ENCODE measurements around the gene LRCH1. TPM values are rescaled to one million over a fixed set of nuclear protein-coding genes. Genes with fewer than 3 reads are reported as not detected.
A peak's percentile ranks its signal among the peaks of the same experiment; 100 is the strongest.
"Not testable (repeated sequence)": the region's sequence is repeated elsewhere in the genome, so short reads cannot be mapped to it uniquely, and the experiment has no call there.

The LRCH1 gene
- polyA plus RNA-seq, 1 donor = 16.3 TPM

DNA sequence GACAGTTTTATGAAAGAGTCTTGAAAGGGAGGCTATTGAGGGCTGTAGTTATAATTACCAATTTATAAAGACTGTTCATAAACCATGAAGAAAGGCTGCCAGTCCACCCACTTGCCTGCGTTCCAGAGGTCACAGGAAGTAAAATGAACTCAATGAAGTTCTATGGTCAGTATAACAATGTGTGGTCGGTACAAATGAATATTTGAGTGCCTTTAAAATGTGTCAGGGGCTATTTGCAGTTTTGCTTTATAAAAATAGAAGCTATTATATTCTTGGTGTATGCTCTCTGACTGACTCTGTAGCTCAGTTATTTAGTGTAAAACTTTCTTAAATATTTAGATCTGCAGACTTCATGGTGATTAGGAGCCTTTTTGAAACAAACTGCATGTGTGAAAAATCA, 197.0 kb downstream of the LRCH1 start:
- WGBS (ENCODE audit: insufficient coverage, low lambda C conversion rate) = no CpG with 5 or more reads among the region's 2 CpGs
- no peak for DNase-seq
- H3K9me3 ChIP-seq (ENCODE audit: control insufficient read depth, low read depth, low read length) = peaks cover 2% of the 10 kb centered on the region

DNA sequence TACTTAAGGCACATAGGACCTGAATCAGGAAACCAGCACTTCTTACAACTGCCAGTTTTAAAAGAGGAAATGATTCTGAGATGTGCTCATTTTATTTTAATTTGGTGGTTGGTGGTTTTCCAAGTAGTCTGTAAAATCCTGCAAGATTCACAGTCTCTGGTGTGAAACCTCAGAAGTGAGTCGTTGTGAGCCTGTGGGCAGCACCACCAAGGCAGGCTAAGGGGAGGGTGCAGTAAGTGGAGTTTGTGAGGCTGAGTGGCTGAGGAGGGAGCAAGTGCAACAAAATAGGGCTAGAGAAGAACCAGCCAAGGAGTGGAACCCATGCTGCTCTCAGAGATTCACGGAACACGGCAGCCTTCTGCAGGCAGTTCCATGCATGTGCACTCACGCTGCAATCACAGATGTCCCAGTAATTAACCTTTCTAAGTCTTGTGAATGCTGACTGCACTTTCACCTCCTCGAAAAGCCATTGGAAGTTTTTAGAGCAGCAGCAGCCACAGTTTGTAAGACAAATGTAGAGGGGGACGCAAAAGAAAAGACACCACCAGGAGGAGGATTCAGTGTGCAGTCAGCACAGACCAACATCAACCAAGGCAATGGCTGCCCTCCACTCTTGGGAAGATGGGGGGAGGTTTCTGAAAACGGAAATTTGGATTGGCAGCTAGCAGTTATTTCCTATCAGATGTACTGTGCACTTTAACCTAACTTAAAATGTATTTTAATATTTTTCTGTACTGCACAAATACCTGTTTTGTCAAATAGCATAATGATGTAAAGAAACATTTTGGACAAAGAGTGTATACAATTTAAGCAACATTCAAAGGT, 199.1 kb downstream of the LRCH1 start:
- Histone ChIP-seq H3K4me1 (ENCODE audit: control insufficient read depth, insufficient read depth, low read length) (no peaks in the 10 kb centered on the region), H3K36me3 (ENCODE audit: control insufficient read depth, insufficient read depth, low read length) (peaks cover 23% of the 10 kb centered on the region), H3K9me3 (ENCODE audit: control insufficient read depth, low read depth, low read length) (no peaks in the 10 kb centered on the region), H3K27ac (ENCODE audit: low read length) (no peak overlapping the region), H3K4me3 (ENCODE audit: low read length) (no peak overlapping the region), H3K27me3 (ENCODE audit: control insufficient read depth, insufficient read depth, low read length) (no peaks in the 10 kb centered on the region)
- WGBS (ENCODE audit: insufficient coverage, low lambda C conversion rate) = no CpG with 5 or more reads among the region's 7 CpGs
- DNase-seq = no peak

More for the DNA sequence above, 197.0 kb downstream of the LRCH1 start:
- Histone ChIP-seq H3K4me1 (ENCODE audit: control insufficient read depth, insufficient read depth, low read length) (no peaks in the 10 kb centered on the region), H3K27me3 (ENCODE audit: control insufficient read depth, insufficient read depth, low read length) (no peaks in the 10 kb centered on the region), H3K4me3 (ENCODE audit: low read length) (no peak overlapping the region), H3K36me3 (ENCODE audit: control insufficient read depth, insufficient read depth, low read length) (peaks cover 32% of the 10 kb centered on the region), H3K27ac (ENCODE audit: low read length) (no peak overlapping the region)

DNA sequence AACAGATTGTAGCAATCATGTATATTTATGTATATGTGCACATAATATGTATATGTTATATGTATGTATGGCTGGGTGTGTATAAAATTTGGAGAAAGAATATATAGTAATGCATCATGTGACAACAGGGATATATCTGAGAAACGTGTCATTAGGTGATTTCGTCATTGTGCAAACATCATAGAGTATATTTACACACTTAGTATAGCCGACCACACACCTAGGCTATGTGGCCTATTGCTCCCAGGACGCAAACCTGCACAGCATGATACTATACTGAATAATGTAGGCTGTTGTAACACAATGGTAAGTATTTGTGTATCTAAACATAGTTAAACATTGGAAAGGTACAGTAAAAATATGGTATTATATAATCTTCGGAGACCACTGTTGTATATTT, 200.2 kb downstream of the LRCH1 start:
- no peak overlapping the region for H3K27ac ChIP-seq (ENCODE audit: low read length)
- no peak overlapping the region for H3K4me3 ChIP-seq (ENCODE audit: low read length)
- peaks cover 20% of the 10 kb centered on the region for H3K36me3 ChIP-seq (ENCODE audit: control insufficient read depth, insufficient read depth, low read length)
- H3K27me3 ChIP-seq (ENCODE audit: control insufficient read depth, insufficient read depth, low read length) = no peaks in the 10 kb centered on the region
- no peaks in the 10 kb centered on the region for H3K9me3 ChIP-seq (ENCODE audit: control insufficient read depth, low read depth, low read length)
- peak; percentile 14 to 41 for DNase-seq
- no peaks in the 10 kb centered on the region for H3K4me1 ChIP-seq (ENCODE audit: control insufficient read depth, insufficient read depth, low read length)
- WGBS (ENCODE audit: insufficient coverage, low lambda C conversion rate) = 50% methylated on average over 2 of the region's 5 CpGs

DNA sequence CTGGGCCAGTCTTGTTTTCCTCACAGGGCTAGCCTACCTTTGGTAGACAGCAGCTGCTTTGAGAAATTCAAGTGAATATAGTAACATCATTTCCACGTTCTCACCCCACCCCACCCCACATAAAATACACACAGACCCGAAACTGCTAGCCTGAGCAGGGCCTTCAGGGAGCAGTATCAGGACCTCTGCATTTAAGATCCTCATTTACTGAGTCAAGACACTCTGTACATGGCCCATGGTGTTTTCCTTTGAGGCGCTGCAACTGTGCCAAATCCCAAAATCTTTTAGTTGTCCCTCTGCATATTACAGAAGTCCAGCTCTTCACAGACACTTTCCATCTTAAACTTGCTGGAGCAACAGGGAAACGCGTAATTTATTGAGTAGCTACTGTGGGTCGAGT, 200.9 kb downstream of the LRCH1 start:
- no peaks in the 10 kb centered on the region for H3K27me3 ChIP-seq (ENCODE audit: control insufficient read depth, insufficient read depth, low read length)
- no peak overlapping the region for H3K27ac ChIP-seq (ENCODE audit: low read length)
- no peak for DNase-seq
- H3K4me3 ChIP-seq (ENCODE audit: low read length) = no peak overlapping the region
- no peaks in the 10 kb centered on the region for H3K9me3 ChIP-seq (ENCODE audit: control insufficient read depth, low read depth, low read length)
- WGBS (ENCODE audit: insufficient coverage, low lambda C conversion rate) = no CpG with 5 or more reads among the region's 6 CpGs
- no peaks in the 10 kb centered on the region for H3K4me1 ChIP-seq (ENCODE audit: control insufficient read depth, insufficient read depth, low read length)
- peaks cover 15% of the 10 kb centered on the region for H3K36me3 ChIP-seq (ENCODE audit: control insufficient read depth, insufficient read depth, low read length)

DNA sequence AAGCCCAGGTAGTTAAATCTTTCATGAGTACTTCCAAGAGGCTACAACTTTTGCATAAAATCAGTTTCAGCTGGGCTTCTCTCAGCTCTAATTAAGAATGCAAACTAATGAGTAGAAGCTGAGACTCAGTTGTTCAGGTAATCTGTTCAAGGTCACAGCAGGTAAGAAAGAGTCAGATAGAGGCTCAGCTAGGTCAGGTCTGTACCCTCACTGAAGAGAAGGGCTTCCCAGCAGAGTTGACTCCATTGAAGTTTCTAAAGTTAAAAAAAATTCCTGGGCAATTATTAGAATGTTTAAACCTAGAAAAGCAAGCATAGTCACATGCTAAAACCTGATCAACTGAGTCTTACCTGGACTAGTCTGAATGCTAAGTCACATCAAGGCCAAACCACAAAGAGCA, 201.8 kb downstream of the LRCH1 start:
- DNase-seq = no peak
- H3K27ac ChIP-seq (ENCODE audit: low read length) = no peak overlapping the region
- H3K4me3 ChIP-seq (ENCODE audit: low read length) = no peak overlapping the region
- no peaks in the 10 kb centered on the region for H3K27me3 ChIP-seq (ENCODE audit: control insufficient read depth, insufficient read depth, low read length)
- no peaks in the 10 kb centered on the region for H3K4me1 ChIP-seq (ENCODE audit: control insufficient read depth, insufficient read depth, low read length)
- peaks cover 13% of the 10 kb centered on the region for H3K36me3 ChIP-seq (ENCODE audit: control insufficient read depth, insufficient read depth, low read length)
- no peaks in the 10 kb centered on the region for H3K9me3 ChIP-seq (ENCODE audit: control insufficient read depth, low read depth, low read length)

DNA sequence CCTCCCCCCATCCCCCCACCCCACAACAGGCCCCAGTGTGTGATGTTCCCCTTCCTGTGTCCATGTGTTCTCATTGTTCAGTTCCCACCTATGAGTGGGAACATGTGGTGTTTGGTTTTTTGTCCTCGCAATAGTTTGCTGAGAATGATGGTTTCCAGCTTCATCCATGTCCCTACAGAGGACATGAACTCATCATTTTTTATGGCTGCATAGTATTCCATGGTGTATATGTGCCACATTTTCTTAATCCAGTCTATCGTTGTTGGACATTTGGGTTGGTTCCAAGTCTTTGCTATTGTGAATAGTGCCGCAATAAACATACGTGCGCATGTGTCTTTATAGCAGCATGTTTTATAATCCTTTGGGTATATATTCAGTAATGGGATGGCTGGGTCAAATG, 202.5 kb downstream of the LRCH1 start:
- not testable (repeated sequence) for H3K4me1 ChIP-seq (ENCODE audit: control insufficient read depth, insufficient read depth, low read length); H3K27ac ChIP-seq (ENCODE audit: low read length); H3K9me3 ChIP-seq (ENCODE audit: control insufficient read depth, low read depth, low read length); DNase-seq; H3K4me3 ChIP-seq (ENCODE audit: low read length); H3K27me3 ChIP-seq (ENCODE audit: control insufficient read depth, insufficient read depth, low read length)
- no CpG with 5 or more reads among the region's 5 CpGs for WGBS (ENCODE audit: insufficient coverage, low lambda C conversion rate)
- peaks cover 12% of the 10 kb centered on the region for H3K36me3 ChIP-seq (ENCODE audit: control insufficient read depth, insufficient read depth, low read length)

DNA sequence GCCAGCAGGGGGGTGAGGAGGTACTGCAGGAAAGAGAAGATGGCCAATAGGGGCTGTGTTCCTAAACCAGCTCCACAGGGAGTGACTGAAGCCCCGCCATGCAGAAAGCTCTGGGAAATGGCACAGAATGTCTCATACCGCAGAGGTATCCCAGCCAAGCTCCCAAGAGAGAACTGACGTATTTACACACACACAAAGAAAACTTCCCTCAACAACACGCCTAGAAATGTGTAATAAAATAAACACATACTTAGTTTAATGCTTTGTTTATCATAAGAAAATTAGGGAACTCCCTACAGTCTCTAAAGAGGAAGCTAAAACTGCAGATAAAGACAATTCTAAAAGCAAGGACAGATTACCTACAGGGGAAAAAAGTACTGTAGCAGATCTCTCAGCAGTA, 204.0 kb downstream of the LRCH1 start:
- H3K36me3 ChIP-seq (ENCODE audit: control insufficient read depth, insufficient read depth, low read length) = peaks cover 2% of the 10 kb centered on the region
- H3K27ac ChIP-seq (ENCODE audit: low read length) = no peak overlapping the region
- DNase-seq = no peak
- no peak overlapping the region for H3K4me3 ChIP-seq (ENCODE audit: low read length)
- H3K4me1 ChIP-seq (ENCODE audit: control insufficient read depth, insufficient read depth, low read length) = no peaks in the 10 kb centered on the region
- H3K27me3 ChIP-seq (ENCODE audit: control insufficient read depth, insufficient read depth, low read length) = no peaks in the 10 kb centered on the region
- no peaks in the 10 kb centered on the region for H3K9me3 ChIP-seq (ENCODE audit: control insufficient read depth, low read depth, low read length)
- WGBS (ENCODE audit: insufficient coverage, low lambda C conversion rate) = 38% methylated on average over 1 of the region's 4 CpGs

DNA sequence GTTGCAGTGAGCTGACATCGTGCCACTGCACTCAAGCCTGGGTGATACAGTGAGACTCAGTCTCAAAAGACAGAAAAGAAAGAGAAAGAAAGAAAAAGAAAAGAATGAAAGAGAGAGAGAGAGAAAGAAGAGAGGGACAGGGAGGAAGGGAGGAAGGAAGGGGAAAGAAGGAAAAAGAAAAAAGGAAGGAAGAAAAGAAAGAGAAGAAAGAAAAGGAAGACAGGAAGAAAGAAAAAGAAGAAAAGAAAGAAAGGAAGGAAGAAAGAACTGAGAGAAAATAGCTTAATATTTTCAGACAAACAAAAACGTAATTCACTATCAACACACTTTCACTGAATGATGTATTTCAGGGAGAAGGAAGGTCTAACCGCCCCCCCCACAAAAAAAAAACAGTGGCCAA, 204.7 kb downstream of the LRCH1 start:
- 73% methylated on average over 3 of the region's 3 CpGs for WGBS (ENCODE audit: insufficient coverage, low lambda C conversion rate)
- H3K27ac ChIP-seq (ENCODE audit: low read length) = no peak overlapping the region
- no peaks in the 10 kb centered on the region for H3K4me1 ChIP-seq (ENCODE audit: control insufficient read depth, insufficient read depth, low read length)
- H3K9me3 ChIP-seq (ENCODE audit: control insufficient read depth, low read depth, low read length) = no peaks in the 10 kb centered on the region
- H3K27me3 ChIP-seq (ENCODE audit: control insufficient read depth, insufficient read depth, low read length) = no peaks in the 10 kb centered on the region
- no peak overlapping the region for H3K4me3 ChIP-seq (ENCODE audit: low read length)
- H3K36me3 ChIP-seq (ENCODE audit: control insufficient read depth, insufficient read depth, low read length) = no peaks in the 10 kb centered on the region
- no peak for DNase-seq

DNA sequence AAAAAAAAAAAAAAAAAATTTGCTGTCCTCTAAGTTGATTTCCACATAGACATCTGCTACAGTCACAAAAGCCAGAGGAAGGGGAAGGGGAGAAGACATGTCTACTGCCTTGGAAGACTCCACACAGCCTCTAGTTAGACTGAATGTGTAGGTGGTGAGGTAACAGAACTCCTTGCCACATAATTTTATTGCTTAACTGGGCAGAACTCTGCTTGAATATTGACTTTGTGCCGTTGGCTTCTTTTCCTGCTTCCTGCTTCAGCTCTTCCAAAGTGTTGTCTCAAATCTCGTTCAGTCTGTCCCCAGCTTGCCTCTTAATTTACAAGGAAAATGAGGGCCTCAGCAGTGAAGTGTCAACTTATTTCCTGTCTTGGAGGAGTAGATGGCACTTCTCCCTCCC, 206.9 kb downstream of the LRCH1 start:
- Histone ChIP-seq H3K9me3 (ENCODE audit: control insufficient read depth, low read depth, low read length) (no peaks in the 10 kb centered on the region), H3K27ac (ENCODE audit: low read length) (no peak overlapping the region), H3K27me3 (ENCODE audit: control insufficient read depth, insufficient read depth, low read length) (no peaks in the 10 kb centered on the region), H3K4me3 (ENCODE audit: low read length) (no peak overlapping the region), H3K36me3 (ENCODE audit: control insufficient read depth, insufficient read depth, low read length) (no peaks in the 10 kb centered on the region), H3K4me1 (ENCODE audit: control insufficient read depth, insufficient read depth, low read length) (no peaks in the 10 kb centered on the region)
- peak; percentile 5 to 33 for DNase-seq
- whole genome bisulfite sequencing (ENCODE audit: insufficient coverage, low lambda C conversion rate) = no CpG with 5 or more reads among the region's 2 CpGs

DNA sequence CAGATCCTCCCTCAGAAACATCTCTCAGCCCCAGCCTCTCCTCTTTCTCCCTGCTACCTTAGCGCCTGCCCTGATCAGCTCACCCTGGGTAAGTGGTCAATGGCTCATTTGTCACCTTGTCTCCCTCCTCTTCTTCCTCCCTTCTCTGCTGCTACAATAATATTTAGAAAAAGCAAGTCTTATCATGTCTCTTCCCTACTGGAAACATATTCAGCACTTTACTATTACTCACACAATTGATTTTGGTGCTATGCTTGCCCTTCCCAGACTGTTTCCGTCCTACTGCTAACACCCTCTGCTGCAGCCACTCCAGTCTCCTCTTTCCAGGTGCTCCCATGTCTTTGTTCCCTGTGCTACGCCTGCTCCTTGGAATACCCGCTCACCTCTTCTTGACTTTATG, 208.2 kb downstream of the LRCH1 start:
- Histone ChIP-seq H3K27me3 (ENCODE audit: control insufficient read depth, insufficient read depth, low read length) (no peaks in the 10 kb centered on the region), H3K4me3 (ENCODE audit: low read length) (no peak overlapping the region), H3K36me3 (ENCODE audit: control insufficient read depth, insufficient read depth, low read length) (no peaks in the 10 kb centered on the region), H3K9me3 (ENCODE audit: control insufficient read depth, low read depth, low read length) (no peaks in the 10 kb centered on the region), H3K4me1 (ENCODE audit: control insufficient read depth, insufficient read depth, low read length) (no peaks in the 10 kb centered on the region), H3K27ac (ENCODE audit: low read length) (no peak overlapping the region)
- DNase-seq = no peak
- no CpG with 5 or more reads among the region's 4 CpGs for WGBS (ENCODE audit: insufficient coverage, low lambda C conversion rate)

DNA sequence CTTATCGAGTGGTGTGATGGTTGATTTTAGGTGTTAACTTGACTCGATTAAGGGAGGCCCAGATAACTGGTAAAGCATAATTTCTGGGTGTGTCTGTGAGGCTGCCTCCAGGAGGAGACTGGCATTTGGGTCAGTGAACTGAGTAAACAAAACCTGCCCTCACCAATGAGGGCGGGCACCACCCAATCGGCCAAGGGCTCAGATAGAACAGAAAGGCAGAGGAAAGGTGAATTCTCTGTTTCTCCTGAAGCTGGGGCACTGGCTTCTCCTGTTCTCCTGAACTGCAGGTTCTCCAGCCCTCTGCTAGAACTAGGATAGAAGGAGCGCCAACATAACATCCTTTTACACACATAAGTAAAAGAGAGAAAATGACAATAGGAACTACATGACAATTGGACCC, 208.9 kb downstream of the LRCH1 start:
- no peaks in the 10 kb centered on the region for H3K9me3 ChIP-seq (ENCODE audit: control insufficient read depth, low read depth, low read length)
- DNase-seq = no peak
- H3K4me1 ChIP-seq (ENCODE audit: control insufficient read depth, insufficient read depth, low read length) = no peaks in the 10 kb centered on the region
- no peak overlapping the region for H3K27ac ChIP-seq (ENCODE audit: low read length)
- no peaks in the 10 kb centered on the region for H3K27me3 ChIP-seq (ENCODE audit: control insufficient read depth, insufficient read depth, low read length)
- no peak overlapping the region for H3K4me3 ChIP-seq (ENCODE audit: low read length)
- no peaks in the 10 kb centered on the region for H3K36me3 ChIP-seq (ENCODE audit: control insufficient read depth, insufficient read depth, low read length)
- WGBS (ENCODE audit: insufficient coverage, low lambda C conversion rate) = no CpG with 5 or more reads among the region's 5 CpGs

Measured in large intestine (tissue), 3 donors.